GM21717 (cell line): ENCODE results near the gene STPG2.

Experiments used
- ATAC-seq: cut with Tn5 transposase; IDR thresholded peaks from one replicate; pipeline ENCODE4 v1.9.1; 2021; ENCODE audit warnings: mild to moderate bottlenecking, moderate library complexity; ENCODE audit not compliant: unreplicated experiment

STPG2 gene

DNA sequence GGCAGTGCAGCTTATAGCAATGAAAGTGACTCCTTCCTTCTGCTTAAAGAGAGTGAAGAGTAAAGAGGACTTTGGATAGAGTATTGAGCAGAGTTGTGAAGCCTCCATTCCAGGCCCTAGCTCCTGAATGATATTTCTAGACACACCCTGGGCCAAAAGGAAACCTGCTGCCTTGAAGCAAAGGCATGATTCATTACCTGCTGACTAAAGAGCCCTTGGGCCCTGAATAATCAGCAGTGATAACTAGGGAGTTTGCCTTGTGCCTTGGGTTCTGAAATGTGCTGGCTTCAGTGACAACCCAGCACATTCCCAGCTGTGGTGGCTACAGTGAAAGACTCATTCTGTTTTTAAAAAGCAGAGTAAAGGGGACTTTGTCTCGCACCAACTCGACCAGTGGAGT, 49.2 kb downstream of the STPG2 start:
- ATAC-seq: no peak

DNA sequence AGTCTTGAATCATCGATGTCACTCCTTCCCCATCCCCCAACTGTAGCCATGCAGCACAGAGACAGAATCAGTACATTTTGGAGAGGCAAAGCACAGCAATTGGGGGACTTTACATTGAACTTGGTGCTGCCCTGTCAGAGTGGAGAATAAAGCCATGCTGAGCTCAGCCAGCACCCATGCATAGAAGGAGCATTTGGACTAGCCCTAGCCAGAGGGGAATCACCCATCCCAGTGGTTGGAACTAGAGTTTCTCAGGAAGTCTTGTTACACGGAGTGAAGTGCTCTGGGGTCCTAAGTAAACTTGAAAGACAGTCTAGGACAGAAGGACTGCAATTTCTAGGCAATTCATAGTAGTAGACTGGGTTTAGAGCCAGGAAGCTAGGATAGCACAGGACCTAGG, 49.6 kb downstream of the STPG2 start:
- no peak for ATAC-seq

DNA sequence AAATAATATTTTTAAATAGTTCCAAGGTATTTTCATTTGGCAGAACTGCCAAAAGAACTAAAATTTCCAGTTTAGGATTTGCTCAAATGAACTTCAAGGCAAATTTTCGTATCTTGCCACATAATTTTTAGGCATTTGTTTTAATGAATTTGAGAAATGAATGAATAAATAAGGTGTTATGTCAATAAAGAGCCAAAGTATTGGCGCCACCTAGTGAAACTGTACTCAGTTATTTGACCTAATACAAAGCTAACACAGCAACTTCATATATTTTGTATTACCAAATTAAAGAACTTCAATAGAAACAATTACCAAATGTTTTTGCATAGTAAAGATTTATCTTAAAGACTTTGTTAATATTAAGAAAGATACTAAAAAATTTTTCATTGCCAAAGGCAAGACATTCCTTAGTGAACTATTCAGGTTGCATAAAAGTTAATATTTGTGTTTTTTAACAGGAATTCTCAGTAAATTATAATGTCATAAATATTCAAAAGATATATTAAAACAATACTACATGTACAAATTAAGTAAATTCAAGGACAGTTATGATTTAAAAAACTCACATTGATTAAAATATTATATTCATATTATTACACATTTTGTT, 50.3 kb downstream of the STPG2 start:
- ATAC-seq: no peak

DNA sequence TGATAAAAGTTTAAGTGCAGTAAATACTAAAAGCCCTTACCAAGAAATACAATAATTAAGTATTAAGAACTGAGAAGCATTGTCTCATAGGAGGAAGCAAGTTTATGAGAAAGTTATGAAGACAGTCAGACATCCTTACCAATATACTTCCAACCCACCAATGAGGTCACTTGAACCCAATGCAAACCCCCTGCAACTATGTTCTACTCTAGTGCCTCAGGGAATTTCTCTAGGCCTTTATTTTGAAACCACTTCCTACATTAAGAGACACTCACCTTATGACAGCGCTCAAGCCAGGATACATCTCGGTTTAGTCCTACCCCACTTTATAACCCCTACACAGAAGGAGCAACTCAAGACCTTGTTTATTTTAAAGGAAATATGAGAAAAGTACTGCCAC, 61.3 kb downstream of the STPG2 start:
- ATAC-seq: no peak

DNA sequence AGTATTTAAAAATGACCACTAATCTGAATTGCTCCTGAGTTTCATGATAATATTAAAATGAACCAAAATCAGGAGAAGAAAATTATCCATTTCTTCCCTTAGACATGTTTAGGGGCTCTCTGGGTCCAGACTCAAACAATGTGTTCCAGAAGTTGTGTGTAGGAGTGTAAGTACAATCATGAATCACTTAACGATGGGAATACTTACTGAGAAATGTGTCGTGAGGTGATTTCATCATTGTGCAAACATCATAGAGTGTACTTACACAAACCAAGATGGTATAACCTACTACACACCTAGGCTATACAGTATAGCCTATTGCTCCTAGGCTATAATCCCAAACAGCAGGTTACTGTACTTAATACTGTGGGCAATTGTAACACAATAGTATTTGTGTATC, 74.8 kb downstream of the STPG2 start:
- no peak for ATAC-seq

DNA sequence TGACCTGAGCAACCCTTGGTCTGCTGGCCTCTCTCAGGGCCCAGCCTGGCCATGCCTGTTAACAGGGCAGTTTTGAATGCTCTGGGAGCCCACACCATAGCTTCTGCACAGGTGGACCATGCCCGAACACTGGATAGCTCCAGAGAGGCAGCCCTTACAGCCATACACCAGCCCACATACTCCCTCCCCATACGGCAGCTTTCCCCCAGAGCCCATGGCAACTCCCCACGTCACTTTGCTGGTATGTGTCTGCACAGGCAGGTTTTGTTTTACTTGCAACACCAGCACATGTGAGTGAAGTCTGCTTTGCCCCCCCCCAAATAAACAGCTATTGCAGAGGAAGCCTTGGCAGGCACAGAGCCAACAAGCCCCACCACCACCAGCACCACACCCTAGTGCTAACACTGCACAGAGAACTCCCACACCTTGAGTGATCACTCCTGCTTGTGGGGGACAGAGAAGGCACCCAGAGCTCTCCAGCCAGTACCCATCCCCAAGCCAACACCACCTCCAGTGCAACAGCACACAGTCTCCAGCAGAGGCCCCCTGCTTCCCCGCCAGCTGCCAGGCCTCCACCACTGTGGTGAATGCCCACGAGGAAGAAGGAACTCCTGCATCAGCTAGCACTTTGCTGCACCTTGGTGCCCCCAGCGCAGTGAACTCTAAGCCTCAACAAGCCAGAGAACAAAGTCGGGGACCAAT, 87.3 kb downstream of the STPG2 start:
- ATAC-seq: no peak

DNA sequence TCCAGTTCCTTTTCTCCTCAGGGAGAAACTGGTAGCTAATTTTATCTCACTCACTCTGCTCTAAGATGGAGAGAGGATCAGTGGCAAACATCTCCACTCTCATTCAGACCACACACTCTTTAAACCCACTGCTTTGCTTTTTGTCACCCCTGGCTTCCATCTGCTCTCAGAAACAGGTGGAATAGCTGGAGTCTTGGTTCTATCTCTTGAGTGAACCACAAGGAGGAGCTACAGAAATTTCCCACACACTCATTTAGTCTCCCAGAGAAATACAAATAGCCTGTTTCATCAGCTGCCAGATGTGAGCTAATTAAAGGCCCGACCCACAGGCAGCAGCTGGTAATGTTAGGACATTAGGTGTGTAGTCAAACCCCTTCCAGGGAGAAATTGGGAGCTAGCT, 96.6 kb downstream of the STPG2 start:
- ATAC-seq: no peak

DNA sequence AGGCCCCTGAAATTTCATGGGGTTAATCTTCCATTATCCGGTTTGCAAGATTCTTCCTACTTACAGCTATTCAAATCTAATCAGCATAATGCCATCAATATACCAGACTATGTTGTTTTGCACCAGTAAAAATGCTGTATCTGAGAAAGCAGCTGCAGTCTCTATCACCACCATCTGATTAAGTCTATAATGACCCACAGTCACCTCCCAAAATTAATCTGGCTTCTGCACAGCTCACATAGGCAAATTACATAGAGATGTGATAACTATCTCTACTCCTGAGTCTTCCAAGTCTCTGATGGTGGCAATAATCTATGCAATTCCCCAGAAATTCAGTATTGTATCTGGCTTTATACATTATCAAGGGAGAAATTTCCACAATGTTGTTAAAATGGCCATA, 113.2 kb downstream of the STPG2 start:
- no peak for ATAC-seq

DNA sequence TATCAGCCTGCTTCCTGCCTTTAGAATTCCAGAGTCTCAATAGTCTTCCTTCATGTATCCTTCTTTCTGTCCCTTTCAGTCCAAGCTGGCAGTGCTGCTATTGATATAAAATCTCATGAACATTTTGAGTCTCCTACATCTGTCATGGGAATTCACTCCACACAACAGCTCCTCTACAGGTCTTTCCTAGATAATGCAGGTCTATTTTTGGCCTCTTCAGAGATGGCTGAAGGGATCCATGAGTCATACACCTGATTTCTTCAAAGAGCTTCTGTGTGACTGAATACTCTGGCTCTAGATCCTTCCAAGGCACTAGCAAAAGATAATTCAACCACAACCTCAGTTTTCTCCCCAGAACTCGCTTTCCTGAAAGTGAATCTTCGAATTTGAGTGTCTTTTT, 115.4 kb downstream of the STPG2 start:
- ATAC-seq: no peak

DNA sequence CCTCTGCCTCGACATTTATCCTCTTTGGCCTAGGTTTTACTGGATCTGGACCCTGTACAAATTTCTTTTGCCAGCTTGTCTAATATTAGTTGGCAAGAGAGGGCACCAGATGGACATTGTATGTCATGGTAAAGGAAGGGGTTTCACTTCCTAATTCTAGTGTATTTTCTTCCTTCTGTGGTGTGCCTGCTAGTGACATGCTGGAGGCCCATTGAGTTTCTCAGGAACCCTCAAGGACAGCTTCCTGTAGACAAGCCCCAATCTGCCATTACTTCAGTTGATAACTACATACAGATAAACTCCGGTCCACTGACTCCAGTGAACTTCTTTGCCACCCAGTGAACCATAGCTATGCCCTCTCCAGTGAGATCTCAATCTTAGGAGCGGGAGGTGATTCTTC, 116.9 kb downstream of the STPG2 start:
- ATAC-seq: no peak

DNA sequence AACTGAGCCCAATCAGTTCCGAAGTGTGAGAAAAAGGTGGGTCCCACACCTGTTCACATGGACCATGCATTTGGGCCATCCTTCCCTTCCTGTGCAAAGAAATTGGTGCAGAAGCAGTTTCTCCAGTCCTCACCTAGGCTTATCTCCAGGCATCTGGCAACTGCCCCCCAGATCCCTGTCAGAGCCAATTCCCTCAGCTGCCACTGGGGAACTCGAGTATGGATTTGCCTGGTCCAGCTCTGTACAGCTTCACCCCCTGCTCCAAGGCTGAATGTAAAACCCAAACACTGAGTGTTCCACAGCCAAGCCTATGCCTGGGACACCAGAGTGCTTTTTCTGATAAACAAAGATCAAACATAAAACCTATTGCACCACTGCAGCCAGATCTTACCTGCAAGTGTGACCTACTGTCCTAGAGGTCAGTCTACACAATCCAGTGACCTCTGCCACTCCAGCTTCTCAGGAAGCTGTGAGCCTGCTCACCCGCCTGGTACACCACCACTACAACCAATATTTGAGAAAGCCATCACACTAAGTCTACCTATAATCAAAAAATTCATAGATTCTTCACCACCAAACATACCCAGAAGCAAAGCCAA, 136.4 kb downstream of the STPG2 start:
- no peak for ATAC-seq

DNA sequence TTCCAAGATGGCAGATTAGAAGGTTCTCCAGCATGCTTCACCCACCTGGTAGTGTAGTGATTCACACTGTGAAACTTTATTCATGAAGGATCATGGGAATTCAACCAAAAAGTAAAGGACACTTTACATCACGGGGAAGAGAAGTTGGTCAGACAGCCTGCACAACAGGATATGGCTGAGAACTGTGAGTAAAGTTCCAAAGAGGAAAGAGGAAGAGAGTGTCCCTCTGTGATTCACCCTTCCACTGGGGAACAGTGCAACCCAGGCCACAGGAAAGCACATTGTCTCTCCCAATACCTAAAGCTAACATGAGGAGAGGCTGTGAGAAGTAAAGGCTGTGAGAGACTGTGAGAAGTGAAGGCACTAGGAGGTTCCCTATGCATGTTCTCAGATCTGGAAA, 137.2 kb downstream of the STPG2 start:
- no peak for ATAC-seq

DNA sequence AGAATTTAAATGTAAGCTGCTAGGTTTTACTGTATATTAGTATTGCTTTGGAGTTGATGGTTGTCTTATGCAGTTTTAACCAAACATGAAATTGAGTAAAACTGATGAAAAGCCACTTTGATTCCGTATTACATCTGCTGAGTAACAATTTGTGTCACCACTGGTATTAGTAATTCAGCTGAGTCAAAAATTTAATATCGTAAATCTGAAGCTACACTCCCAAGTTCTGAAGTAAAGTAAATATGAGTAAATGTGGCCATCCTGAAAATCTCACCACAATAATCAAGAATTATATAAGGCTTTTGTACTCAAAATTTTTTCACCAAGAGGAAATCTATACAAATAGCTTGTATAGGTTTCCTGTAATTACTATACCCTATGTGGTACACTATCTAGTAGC, 142.3 kb downstream of the STPG2 start:
- ATAC-seq: no peak

DNA sequence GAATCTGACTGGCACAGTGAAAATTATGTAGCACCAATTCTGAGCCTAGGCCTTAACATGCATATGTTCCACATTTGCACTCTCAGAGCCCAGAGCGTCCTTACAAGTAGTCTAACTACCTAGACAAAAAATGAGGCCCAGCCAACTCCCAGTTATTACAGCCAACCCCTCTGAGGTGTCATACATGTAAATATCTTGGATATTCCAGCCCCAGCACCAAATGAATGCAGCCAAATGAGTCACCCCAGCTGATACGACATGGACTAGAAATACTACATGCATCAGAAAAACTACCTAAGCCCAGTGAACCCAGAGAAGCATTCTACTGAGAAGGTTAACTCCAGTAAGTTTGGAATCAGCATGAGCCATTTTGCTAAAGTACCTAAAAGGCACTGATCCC, 145.1 kb downstream of the STPG2 start:
- ATAC-seq: no peak

DNA sequence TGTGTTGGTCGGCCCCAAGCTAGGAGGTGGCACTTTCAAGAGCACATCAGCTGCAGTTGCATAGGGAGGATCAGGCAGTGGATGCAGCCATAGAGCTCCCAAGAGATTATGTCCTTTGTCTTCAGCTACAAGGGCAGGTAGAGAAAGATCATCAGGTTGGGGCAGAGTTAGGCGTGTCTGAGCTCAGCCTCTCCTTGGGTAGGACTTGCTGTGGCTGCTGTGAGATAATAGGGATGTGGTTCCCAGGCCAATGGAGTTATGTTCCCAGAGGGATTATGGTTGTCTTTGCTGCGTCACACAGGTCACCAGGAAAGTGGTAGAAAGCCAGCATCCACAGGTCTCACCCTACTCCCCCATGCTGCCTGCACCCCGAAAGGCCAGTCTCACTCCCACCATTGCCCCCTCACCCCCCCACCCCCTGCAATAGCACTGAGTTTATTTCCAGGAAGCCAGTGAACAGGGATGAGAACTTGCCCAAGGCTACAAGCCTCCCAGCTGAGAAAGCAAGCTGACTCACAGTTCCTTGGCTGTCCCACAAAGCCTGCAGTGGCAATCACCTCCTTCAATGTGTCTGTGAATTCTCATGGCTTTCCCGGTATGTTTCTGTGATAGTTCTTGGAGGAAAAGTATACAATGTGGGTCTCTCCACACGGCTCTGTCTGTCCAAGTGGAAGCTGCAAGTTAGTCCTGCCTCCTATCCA, 148.4 kb downstream of the STPG2 start:
- ATAC-seq: no peak

DNA sequence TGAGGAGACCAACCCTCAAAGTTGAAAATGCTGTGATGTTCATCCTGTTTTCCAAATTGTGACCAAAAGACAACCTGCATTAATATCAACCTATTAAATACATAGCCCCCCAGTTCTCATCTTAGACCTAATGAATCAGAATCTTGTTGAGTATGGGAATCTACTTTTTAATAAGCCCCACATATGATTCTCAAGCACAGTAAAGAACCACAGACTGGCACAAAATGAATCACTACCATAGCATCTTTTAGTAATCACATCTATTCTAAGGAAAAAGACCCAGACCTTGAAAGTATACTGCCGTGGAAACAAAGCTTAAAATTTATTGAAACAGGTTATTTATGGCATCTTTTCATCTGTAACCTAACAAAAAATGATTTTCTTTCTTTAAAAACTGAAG, 152.9 kb downstream of the STPG2 start:
- ATAC-seq: no peak

DNA sequence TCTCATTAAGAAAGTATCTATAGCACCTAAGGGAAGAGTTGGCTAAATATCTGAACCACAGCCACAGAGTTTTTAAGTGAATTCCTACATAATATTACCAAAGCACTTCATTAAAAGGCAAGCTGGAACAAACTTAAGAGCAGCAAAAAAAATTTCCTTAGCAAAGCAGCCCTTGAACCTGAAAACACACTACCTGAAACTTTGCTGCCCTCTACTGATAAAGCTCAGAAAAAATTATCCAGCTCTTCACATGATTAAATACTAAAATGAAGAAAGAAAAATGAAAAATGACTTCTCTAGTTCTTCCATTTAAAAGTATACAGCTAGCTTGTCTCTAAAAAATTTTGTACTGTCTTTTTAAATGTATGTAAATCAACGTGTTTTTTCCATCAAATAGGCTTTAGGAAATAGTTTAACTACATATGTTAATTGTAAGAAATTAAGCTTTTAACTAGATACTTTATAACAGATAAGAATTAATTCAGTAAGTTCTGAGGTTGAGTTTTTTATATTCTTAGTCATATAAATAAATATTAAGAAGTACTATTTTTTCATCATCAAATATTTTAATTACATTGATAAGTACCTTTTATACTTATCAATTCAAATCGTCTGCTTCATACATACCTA, 156.1 kb downstream of the STPG2 start:
- no peak for ATAC-seq

DNA sequence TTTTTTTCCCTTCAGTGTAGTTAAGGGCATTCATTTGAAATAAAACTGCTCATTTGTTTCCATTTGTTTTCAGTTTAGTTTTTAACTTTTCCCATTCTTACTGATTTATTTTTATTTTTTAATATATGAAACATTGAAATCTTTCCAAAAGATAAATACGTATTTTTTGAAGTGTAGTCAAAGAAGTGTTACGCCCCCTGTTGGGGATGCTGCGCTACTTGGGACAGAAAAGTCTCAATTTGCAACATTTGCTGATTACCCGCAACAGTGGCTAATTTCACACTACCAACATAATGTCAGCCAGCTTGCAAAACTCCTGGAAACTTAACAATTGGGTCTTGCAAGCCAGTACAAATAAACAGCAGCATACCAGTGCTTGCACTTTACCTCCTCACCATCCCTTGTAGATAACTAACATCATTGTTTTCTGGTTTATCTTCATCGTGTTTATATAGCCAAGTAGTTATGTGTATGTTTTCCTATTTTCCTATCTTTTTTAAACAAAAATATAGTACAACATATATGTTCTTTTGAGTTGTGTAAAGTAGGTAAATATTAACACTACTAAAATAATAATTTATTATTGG, 158.6 kb downstream of the STPG2 start:
- no peak for ATAC-seq

DNA sequence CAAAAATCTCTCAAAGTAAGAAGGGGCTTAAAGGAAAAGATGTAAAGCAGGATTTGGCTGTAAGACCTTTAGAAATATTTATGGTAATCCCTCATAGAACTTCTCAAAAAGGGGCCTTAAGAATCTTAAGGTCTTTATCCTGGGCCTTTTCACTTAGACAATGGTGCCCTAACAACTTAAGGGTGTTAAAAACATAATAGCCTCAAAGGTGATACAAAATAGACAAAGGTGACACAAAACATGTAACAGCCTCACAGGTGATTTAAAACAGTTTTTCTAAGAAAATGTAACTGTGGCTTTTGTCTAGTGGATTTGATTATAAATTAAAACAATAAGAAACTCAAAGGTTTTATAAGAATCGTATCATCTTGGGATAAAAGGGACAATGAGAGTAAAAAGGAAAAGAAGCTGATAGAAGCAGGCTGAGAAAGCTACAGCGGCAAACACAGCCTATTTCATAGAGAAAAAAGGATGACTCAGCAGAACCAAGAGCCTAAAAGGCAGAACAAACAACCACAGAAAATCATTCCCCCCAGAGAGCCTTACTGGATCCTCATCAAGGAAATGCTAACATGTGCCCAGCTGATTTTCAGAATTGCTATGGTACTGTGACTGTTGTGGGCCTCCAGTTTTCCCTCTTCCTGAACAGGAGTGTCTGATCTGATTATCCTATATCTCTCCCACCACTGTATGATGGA, 164.3 kb downstream of the STPG2 start:
- no peak for ATAC-seq

DNA sequence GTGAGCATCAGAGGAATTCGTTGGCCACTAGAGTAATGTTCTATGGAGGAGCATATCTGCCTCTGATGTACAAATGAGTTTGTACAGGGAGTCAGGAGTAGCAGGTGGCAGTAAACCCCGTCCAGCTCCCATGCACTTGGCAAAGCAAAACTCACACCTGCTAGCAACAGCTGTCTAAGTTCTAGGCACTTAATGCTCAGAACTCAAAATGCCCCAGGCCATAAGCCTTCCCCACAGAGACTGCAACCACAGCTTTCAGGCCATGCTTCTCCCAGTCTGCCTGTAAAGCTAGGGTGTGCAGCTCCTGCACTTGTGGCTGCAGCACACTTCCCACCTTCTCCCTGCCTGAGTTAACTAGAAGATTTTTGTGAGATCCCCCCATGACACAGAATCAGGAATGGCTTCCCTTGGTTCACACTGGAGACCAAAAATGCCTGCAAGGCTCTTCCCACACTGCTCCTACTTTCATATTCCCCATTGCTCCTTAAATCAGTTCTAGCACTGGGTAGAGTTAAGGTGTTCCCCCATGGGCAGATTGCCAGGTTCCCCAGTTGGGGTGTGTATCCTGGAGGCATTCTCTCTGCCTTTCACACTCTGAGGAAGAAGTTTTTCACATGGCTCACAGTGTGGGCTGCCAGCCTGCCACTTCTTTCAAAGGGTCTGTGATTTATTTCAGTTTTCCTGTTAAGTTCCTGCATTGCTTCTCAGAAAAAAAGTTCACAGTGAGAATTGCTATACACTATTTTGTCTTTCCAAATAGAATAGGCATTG, 189.9 kb downstream of the STPG2 start:
- ATAC-seq: no peak
